HCT116 (cell line): ENCODE data around the gene ALKBH6.

Source experiments
- EGR1 ChIP-seq: IDR thresholded peaks from 2 replicates; pipeline ENCODE4 v1.6.1; 2012; ENCODE audit warnings: low read depth
- ELF1 ChIP-seq: IDR thresholded peaks from 2 replicates; pipeline ENCODE4 v1.6.1; 2012; ENCODE audit warnings: low read depth, borderline replicate concordance
- EZH2phosphoT487 ChIP-seq: fragments of 200-600 bp; IDR thresholded peaks from 2 replicates; pipeline ENCODE4 v1.6.1; 2018; ENCODE audit warnings: antibody characterized with exemption, borderline replicate concordance
- POLR2A ChIP-seq: IDR thresholded peaks from 2 replicates; pipeline ENCODE4 v1.7.0; 2011; ENCODE audit warnings: borderline replicate concordance; ENCODE audit not compliant: insufficient read depth, insufficient read length; ENCODE audit errors: extremely low read depth
- POLR2AphosphoS5 ChIP-seq: IDR thresholded peaks from 2 replicates; pipeline ENCODE4 v1.6.1; 2011; ENCODE audit warnings: mild to moderate bottlenecking, low read depth, low read length, moderate library complexity
- RAD21 ChIP-seq: IDR thresholded peaks from 2 replicates; pipeline ENCODE4 v1.6.1; 2012; ENCODE audit warnings: low read depth, mild to moderate bottlenecking
- SP1 ChIP-seq: IDR thresholded peaks from 2 replicates; pipeline ENCODE4 v1.6.1; 2012; ENCODE audit warnings: low read depth
- TF ChIP-seq, protein P1 (sequence below): IDR thresholded peaks from 2 replicates; pipeline ENCODE4 v1.6.1; 2012
- TF ChIP-seq, protein P2 (sequence below), 3 experiments: fragments of 200-600 bp in 1 of 3; sonication (generic) in 1 of 3; IDR thresholded peaks in 2 of 3; conservative IDR thresholded peaks in 1 of 3; 2 replicates each; pipeline ENCODE4 v1.5.1; 2012 to 2017; ENCODE audit warnings: low read depth in 2 of 3, low read length in 2 of 3, antibody characterized with exemption in 1 of 3, borderline replicate concordance in 1 of 3, control low read depth in 1 of 3, mild to moderate bottlenecking in 1 of 3, mixed read lengths in 1 of 3, mixed run types in 1 of 3, moderate library complexity in 1 of 3; ENCODE audit not compliant: insufficient read depth in 1 of 3

DNA sequence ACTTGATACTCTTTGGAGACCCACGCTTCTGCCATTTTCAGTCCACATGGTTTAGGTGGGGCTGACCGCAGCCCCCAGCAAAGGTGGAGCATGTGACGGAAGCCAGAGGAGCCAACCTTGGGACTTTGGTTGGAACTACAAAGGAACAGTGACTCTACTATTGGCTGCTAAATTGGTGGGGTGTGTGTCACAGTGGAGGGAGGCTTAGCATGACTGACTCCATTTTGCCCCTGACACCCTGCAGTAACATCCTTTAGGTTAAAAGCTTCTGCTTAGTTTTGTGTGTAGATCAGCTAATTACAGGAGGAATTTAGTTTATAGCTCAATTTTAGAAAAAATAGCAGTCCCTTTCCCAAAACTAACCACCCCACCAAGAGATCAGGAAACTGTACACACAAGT lies 12.4 kb downstream of the ALKBH6 start:
- no peak for TF ChIP-seq ELF1
- TF ChIP-seq POLR2AphosphoS5, result no peak
- TF ChIP-seq, protein P1, sequence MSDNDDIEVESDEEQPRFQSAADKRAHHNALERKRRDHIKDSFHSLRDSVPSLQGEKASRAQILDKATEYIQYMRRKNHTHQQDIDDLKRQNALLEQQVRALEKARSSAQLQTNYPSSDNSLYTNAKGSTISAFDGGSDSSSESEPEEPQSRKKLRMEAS, result no peak
- no peak for TF ChIP-seq RAD21
- no peak for TF ChIP-seq SP1
- TF ChIP-seq, protein P2, sequence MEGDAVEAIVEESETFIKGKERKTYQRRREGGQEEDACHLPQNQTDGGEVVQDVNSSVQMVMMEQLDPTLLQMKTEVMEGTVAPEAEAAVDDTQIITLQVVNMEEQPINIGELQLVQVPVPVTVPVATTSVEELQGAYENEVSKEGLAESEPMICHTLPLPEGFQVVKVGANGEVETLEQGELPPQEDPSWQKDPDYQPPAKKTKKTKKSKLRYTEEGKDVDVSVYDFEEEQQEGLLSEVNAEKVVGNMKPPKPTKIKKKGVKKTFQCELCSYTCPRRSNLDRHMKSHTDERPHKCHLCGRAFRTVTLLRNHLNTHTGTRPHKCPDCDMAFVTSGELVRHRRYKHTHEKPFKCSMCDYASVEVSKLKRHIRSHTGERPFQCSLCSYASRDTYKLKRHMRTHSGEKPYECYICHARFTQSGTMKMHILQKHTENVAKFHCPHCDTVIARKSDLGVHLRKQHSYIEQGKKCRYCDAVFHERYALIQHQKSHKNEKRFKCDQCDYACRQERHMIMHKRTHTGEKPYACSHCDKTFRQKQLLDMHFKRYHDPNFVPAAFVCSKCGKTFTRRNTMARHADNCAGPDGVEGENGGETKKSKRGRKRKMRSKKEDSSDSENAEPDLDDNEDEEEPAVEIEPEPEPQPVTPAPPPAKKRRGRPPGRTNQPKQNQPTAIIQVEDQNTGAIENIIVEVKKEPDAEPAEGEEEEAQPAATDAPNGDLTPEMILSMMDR (IDR thresholded peaks at IDR 0.05 in 2 of 3, conservative IDR thresholded peaks at IDR 0.05 in 1 of 3; ENCODE audit: borderline replicate concordance in 1 of 3, insufficient read depth in 1 of 3, low read depth in 2 of 3, low read length in 2 of 3), result no peak
- TF ChIP-seq POLR2A, result no peak
- no peak for TF ChIP-seq EZH2phosphoT487
- TF ChIP-seq EGR1, result no peak
